ENCODE measurements around the gene CTPS1.

Gene CTPS1

GRCh38 chr1:40979241-40980067 lies at the start of gene CTPS1:
Gene CTPS1, plus strand, starts transcription at chr1:40979696. Its CDS starts 3,595 bp downstream, at chr1:40983291.
- peak; percentile 95 for DNase-seq

- DNase-seq, result no peak
These were observed 49.1 kb upstream of the CTPS1 start for GRCh38 chr1:40930174-40930964.

GRCh38 chr1:40931601-40932000 lies 47.9 kb upstream of the CTPS1 start:
- DNase-seq, result no peak

GRCh38 chr1:40932006-40932405 lies 47.5 kb upstream of the CTPS1 start:
- DNase-seq, result no peak

GRCh38 chr1:40936931-40937339 lies 42.6 kb upstream of the CTPS1 start:
- no peak for DNase-seq

- DNase-seq, result no peak
These were observed 41.1 kb upstream of the CTPS1 start for GRCh38 chr1:40938393-40938792.

- no peak for DNase-seq
These were observed 40.0 kb upstream of the CTPS1 start for GRCh38 chr1:40939320-40940059.

- no peak for DNase-seq
These were observed 35.2 kb upstream of the CTPS1 start for GRCh38 chr1:40944326-40944725.

GRCh38 chr1:40944841-40945430 lies 34.6 kb upstream of the CTPS1 start:
- no peak for DNase-seq

- DNase-seq, result no peak
These were observed 34.0 kb upstream of the CTPS1 start for GRCh38 chr1:40945491-40945973.

- DNase-seq, result peak; percentile 34 to 51
These were observed 30.6 kb upstream of the CTPS1 start for GRCh38 chr1:40948741-40949443.

GRCh38 chr1:40949563-40949962 lies 29.9 kb upstream of the CTPS1 start:
- DNase-seq, result no peak

- peak; percentile 50 to 57 for DNase-seq
These were observed 27.4 kb upstream of the CTPS1 start for GRCh38 chr1:40951943-40952743.

GRCh38 chr1:40952744-40953315 lies 26.7 kb upstream of the CTPS1 start:
- DNase-seq, result no peak

GRCh38 chr1:40954626-40955025 lies 24.9 kb upstream of the CTPS1 start:
- no peak for DNase-seq

- DNase-seq, result no peak
These were observed 24.2 kb upstream of the CTPS1 start for GRCh38 chr1:40955266-40955665.

GRCh38 chr1:40956407-40956806 lies 23.1 kb upstream of the CTPS1 start:
- no peak for DNase-seq

- DNase-seq, result no peak
These were observed 21.3 kb upstream of the CTPS1 start for GRCh38 chr1:40958210-40958609.

- no peak for DNase-seq
These were observed 14.0 kb upstream of the CTPS1 start for GRCh38 chr1:40965531-40965930.

GRCh38 chr1:40966417-40966816 lies 13.1 kb upstream of the CTPS1 start:
- no peak for DNase-seq

GRCh38 chr1:40969445-40969844 lies 10.1 kb upstream of the CTPS1 start:
- no peak for DNase-seq

Data from CD4-positive, alpha-beta T cell treated with Interleukin-1 beta for 1 hour (primary cell).